IMR-90 (cell line): Measurements from ENCODE around the gene AUTS2. TPM values are rescaled to one million over a fixed set of nuclear protein-coding genes. Genes with fewer than 3 reads are reported as not detected.

Experiments
- ATAC-seq: fragments of 200-7000 bp; cut with Tn5 transposase; 2 replicates; pipeline ENCODE4 v1.9.1; 2020; ENCODE audit warnings: low read depth, mild to moderate bottlenecking, moderate library complexity
- BruUV-seq: library from RNA; stranded (reverse); fragments of 400-500 nt; replicated peaks from 2 replicates; lab custom pipeline; 2021; lab: Mats Ljungman, UMichigan
- CTCF ChIA-PET: fragments of 300-600 bp; formaldehyde crosslinking; extraction: SDS; loops from one replicate; lab custom pipeline; 2021; ENCODE audit warnings: antibody characterized with exemption; lab: Yijun Ruan, JAX
- POLR2A ChIA-PET: fragments of 300-600 bp; sonication (Branson Sonifier 250); formaldehyde crosslinking; loops from one replicate; lab custom pipeline; 2022; ENCODE audit warnings: antibody characterized with exemption; ENCODE audit not compliant: unreplicated experiment; lab: Charles Lee
- DNase-seq: peaks from one replicate; pipeline ENCODE4 v3.0.0; 2013
- H2AFZ ChIP-seq: replicated peaks from 2 replicates; pipeline ENCODE3; 2013; ENCODE audit warnings: low read length, mild to moderate bottlenecking; ENCODE audit not compliant: poor library complexity
- H2AK5ac ChIP-seq: 2 replicates; pipeline ENCODE4 v1.6.1; 2013; ENCODE audit warnings: low read depth, low read length, inconsistent platforms
- H2AK9ac ChIP-seq: replicated peaks from 2 replicates; pipeline ENCODE3; 2013; ENCODE audit warnings: mild to moderate bottlenecking, low read depth, low read length, moderate library complexity; ENCODE audit not compliant: poor library complexity
- H2BK120ac ChIP-seq: 2 replicates; pipeline ENCODE4 v1.6.1; 2013; ENCODE audit warnings: low read depth, low read length, inconsistent platforms
- H2BK15ac ChIP-seq: 3 replicates; pipeline ENCODE4 v1.6.1; 2013; ENCODE audit warnings: low read depth, low read length, inconsistent platforms
- H2BK20ac ChIP-seq: 2 replicates; pipeline ENCODE4 v1.6.1; 2013; ENCODE audit warnings: low read depth, mild to moderate bottlenecking, inconsistent platforms, low read length, moderate library complexity
- H2BK5ac ChIP-seq: 2 replicates; pipeline ENCODE4 v1.6.1; 2013; ENCODE audit warnings: mild to moderate bottlenecking, low read depth, low read length, inconsistent platforms; ENCODE audit not compliant: poor library complexity, severe bottlenecking
- H3K14ac ChIP-seq: replicated peaks from 2 replicates; pipeline ENCODE4 v1.6.1; 2013; ENCODE audit warnings: low read depth, low read length, inconsistent platforms
- H3K18ac ChIP-seq: 2 replicates; pipeline ENCODE4 v1.6.1; 2013; ENCODE audit warnings: low read depth, low read length, control low read depth
- H3K23ac ChIP-seq: 2 replicates; pipeline ENCODE4 v1.6.1; 2013; ENCODE audit warnings: low read depth, low read length, inconsistent platforms
- H3K27ac ChIP-seq: 2 replicates; pipeline ENCODE4 v1.5.1; 2013; ENCODE audit warnings: mild to moderate bottlenecking, control low read depth, low read length; ENCODE audit not compliant: insufficient read depth
- H3K27me3 ChIP-seq: 2 replicates; pipeline ENCODE4 v1.6.1; 2013; ENCODE audit warnings: low read length; ENCODE audit not compliant: control insufficient read depth, insufficient read depth
- H3K36me3 ChIP-seq: 2 replicates; pipeline ENCODE4 v1.6.1; 2013; ENCODE audit warnings: low read length, mixed read lengths; ENCODE audit not compliant: control insufficient read depth, insufficient read depth
- H3K4ac ChIP-seq: 2 replicates; pipeline ENCODE4 v1.6.1; 2013; ENCODE audit warnings: low read depth, low read length, inconsistent platforms
- H3K4me1 ChIP-seq: 2 replicates; pipeline ENCODE4 v1.6.1; 2013; ENCODE audit warnings: low read length, mixed read lengths; ENCODE audit not compliant: control insufficient read depth, insufficient read depth
- H3K4me2 ChIP-seq: 2 replicates; pipeline ENCODE4 v1.6.1; 2013; ENCODE audit warnings: low read depth, mild to moderate bottlenecking, control low read depth, low read length, moderate library complexity
- H3K4me3 ChIP-seq: 2 replicates; pipeline ENCODE4 v1.5.1; 2013; ENCODE audit warnings: low read depth, mild to moderate bottlenecking, control low read depth, low read length, moderate library complexity; ENCODE audit not compliant: insufficient read depth
- H3K56ac ChIP-seq: 2 replicates; pipeline ENCODE4 v1.6.1; 2013; ENCODE audit warnings: low read length, inconsistent platforms; ENCODE audit not compliant: insufficient read depth; ENCODE audit errors: extremely low read depth
- H3K79me1 ChIP-seq, 2 experiments: 2 replicates each; pipeline ENCODE4 v1.6.1; 2013; ENCODE audit warnings: low read length in 2 of 2, inconsistent platforms in 1 of 2, low read depth in 1 of 2
- H3K9ac ChIP-seq: 2 replicates; pipeline ENCODE4 v1.6.1; 2013; ENCODE audit warnings: low read depth, low read length, control low read depth
- H3K9me1 ChIP-seq: 2 replicates; pipeline ENCODE4 v1.6.1; 2013; ENCODE audit warnings: low read length, inconsistent platforms; ENCODE audit not compliant: insufficient read depth
- H3K9me3 ChIP-seq: 2 replicates; pipeline ENCODE4 v1.6.1; 2013; ENCODE audit warnings: low read length; ENCODE audit not compliant: control insufficient read depth, insufficient read depth
- H4K20me1 ChIP-seq: 2 replicates; pipeline ENCODE4 v1.6.1; 2013; ENCODE audit warnings: low read length, inconsistent platforms; ENCODE audit not compliant: insufficient read depth
- H4K5ac ChIP-seq: 2 replicates; pipeline ENCODE4 v1.6.1; 2013; ENCODE audit warnings: mild to moderate bottlenecking, low read depth, low read length, control low read depth
- H4K8ac ChIP-seq, 2 experiments: 2 replicates each; pipeline ENCODE4 v1.6.1; 2013; ENCODE audit warnings: low read depth in 2 of 2, low read length in 2 of 2, control low read depth in 1 of 2, inconsistent platforms in 1 of 2
- H4K91ac ChIP-seq: 2 replicates; pipeline ENCODE4 v1.6.1; 2013; ENCODE audit warnings: low read depth, low read length, inconsistent platforms; ENCODE audit not compliant: insufficient read depth
- CEBPB ChIP-seq: IDR thresholded peaks from 2 replicates; pipeline ENCODE4 v1.6.1; 2012; ENCODE audit warnings: low read depth, low read length, improper control_type of control experiment
- CHD1 ChIP-seq: IDR thresholded peaks from 2 replicates; pipeline ENCODE4 v1.6.1; 2012; ENCODE audit warnings: low read depth, low read length, improper control_type of control experiment
- MAZ ChIP-seq: IDR thresholded peaks from 2 replicates; pipeline ENCODE4 v1.6.1; 2012; ENCODE audit warnings: low read depth, mild to moderate bottlenecking, low read length, improper control_type of control experiment, moderate library complexity, borderline replicate concordance
- MXI1 ChIP-seq: IDR thresholded peaks from 2 replicates; pipeline ENCODE4 v1.6.1; 2012; ENCODE audit warnings: low read depth, mild to moderate bottlenecking, low read length, moderate library complexity, borderline replicate concordance
- POLR2A ChIP-seq: IDR thresholded peaks from 2 replicates; pipeline ENCODE4 v1.6.1; 2012; ENCODE audit warnings: mild to moderate bottlenecking, low read depth, low read length
- RCOR1 ChIP-seq: IDR thresholded peaks from 2 replicates; pipeline ENCODE4 v1.6.1; 2012; ENCODE audit warnings: mild to moderate bottlenecking, low read length, improper control_type of control experiment; ENCODE audit not compliant: insufficient replicate concordance
- SMC3 ChIP-seq: fragments of 150-350 bp; IDR thresholded peaks from 2 replicates; pipeline ENCODE4 v1.6.1; 2016; ENCODE audit warnings: low read depth, mild to moderate bottlenecking, antibody characterized with exemption, low read length, moderate library complexity
- WGBS, 2 experiments: methylation state at CpG; one replicate each; pipeline versions ENCODE4 v1.1.5 to v1.1.7; 2013; ENCODE audit warnings: missing lambda C conversion rate in 2 of 2; ENCODE audit not compliant: insufficient read length in 1 of 2; ENCODE audit errors: extremely low coverage in 2 of 2; 5-methylcytosine and 5-hydroxymethylcytosine counted together
- dilution Hi-C: fragments of 300-500 bp; cut with HindIII; formaldehyde crosslinking; loops from one replicate; pipeline ENCODE4 v1.14.3; 2018; ENCODE audit warnings: low sequenced_read_pairs; ENCODE audit not compliant: unreplicated experiment
- in situ Hi-C: fragments of 300-500 bp; cut with MboI; formaldehyde crosslinking; loops from 3 replicates; pipeline ENCODE4 v1.14.3; 2019; ENCODE audit warnings: low sequenced_read_pairs, inconsistent platforms, mixed read lengths
- intact Hi-C: fragments of 100-400 bp; cut with micrococcal nuclease; formaldehyde crosslinking; loops from 2 replicates; pipeline ENCODE4 v1.10.0; 2022
- polyA plus RNA-seq, 3 experiments: library from polyadenylated mRNA; depleted of rRNA; stranded (reverse); fragments of >200 nt; gene quantifications; 2 replicates each; pipeline ENCODE4 v1.2.3, GENCODE V29; 2012; ENCODE audit warnings: low replicate concordance in 1 of 3
- total RNA-seq: library from RNA; depleted of rRNA; stranded (reverse); fragments of >200 nt; gene quantifications from 2 replicates; pipeline ENCODE4 v1.2.3, GENCODE V29; 2012

AUTS2 gene
- total and polyA plus RNA-seq, 2 of the 4 experiments (the other 2 are of a cell fraction): 0.90 to 3.0 TPM

GRCh38 chr7:70502117-70502863 lies 904.0 kb downstream of the AUTS2 start:
- H2BK15ac ChIP-seq: no peak overlapping the region
- no peak overlapping the region for H2BK20ac ChIP-seq
- H4K91ac ChIP-seq: no peak overlapping the region
- H3K23ac ChIP-seq: no peak overlapping the region
- TF ChIP-seq POLR2A (no peak), RCOR1 (no peak), CEBPB (no peak), SMC3 (no peak), MXI1 (no peak), MAZ (no peak), CHD1 (no peak)
- in situ Hi-C loops (no loop called here), intact Hi-C loops (no loop called here), dilution Hi-C loops (no loop called here)
- ChIA-PET CTCF (no interaction called here), POLR2A (no interaction called here)
- H3K56ac ChIP-seq: no peak overlapping the region
- H3K9ac ChIP-seq: no peak overlapping the region
- H4K20me1 ChIP-seq: no peaks in the 10 kb centered on the region
- no peak overlapping the region for H4K8ac ChIP-seq
- no peak overlapping the region for H2BK5ac ChIP-seq
- no peak for ATAC-seq
- no peak overlapping the region for H3K4ac ChIP-seq
- BruUV-seq: no TSS peak
- H3K18ac ChIP-seq: no peak overlapping the region
- no peak overlapping the region for H2BK120ac ChIP-seq
- no peak for DNase-seq
- H3K9me1 ChIP-seq: no peaks in the 10 kb centered on the region
- H3K36me3 ChIP-seq: no peaks in the 10 kb centered on the region
- no peaks in the 10 kb centered on the region for H3K79me1 ChIP-seq
- H2AFZ ChIP-seq: no peak overlapping the region
- no peak overlapping the region for H3K14ac ChIP-seq
- no peaks in the 10 kb centered on the region for H3K4me1 ChIP-seq
- H3K4me3 ChIP-seq: no peak overlapping the region
- H3K27ac ChIP-seq: no peak overlapping the region
- no peak overlapping the region for H2AK9ac ChIP-seq
- no peak overlapping the region for H3K4me2 ChIP-seq
- peaks cover 2% of the 10 kb centered on the region; the same call in 1 of the 2 replicates for H3K9me3 ChIP-seq
- H3K27me3 ChIP-seq: no peaks in the 10 kb centered on the region
- H2AK5ac ChIP-seq: no peak overlapping the region
- H4K5ac ChIP-seq: no peak overlapping the region
- WGBS, 2 experiments: 57% methylated on average over 3 of the region's 8 CpGs; no CpG with 5 or more reads in 1 of the 2 experiments
